ENCODE data around the gene RAB32.

Gene RAB32

GRCh38 chr6:146583966-146584365 lies 40.3 kb downstream of the RAB32 start:
- no peak for DNase-seq

GRCh38 chr6:146587459-146587858 lies 43.8 kb downstream of the RAB32 start:
- no peak for DNase-seq

GRCh38 chr6:146590492-146590891 lies 46.9 kb downstream of the RAB32 start:
- no peak for DNase-seq

- DNase-seq: no peak
Measured at GRCh38 chr6:146592451-146592850, 48.8 kb downstream of the RAB32 start.

GRCh38 chr6:146593986-146594385 lies 50.4 kb downstream of the RAB32 start:
- no peak for DNase-seq

GRCh38 chr6:146594495-146594894 lies 50.9 kb downstream of the RAB32 start:
- no peak for DNase-seq

- no peak for DNase-seq
Measured at GRCh38 chr6:146595972-146596731, 52.5 kb downstream of the RAB32 start.

- peak; percentile 82 for DNase-seq
Measured at GRCh38 chr6:146598772-146599405, 55.3 kb downstream of the RAB32 start, which contains the start of gene ADGB. Gene ADGB (plus strand): TSS chr6:146598972. CDS start chr6:146599041, 69 bp downstream.

GRCh38 chr6:146601352-146601751 lies 57.7 kb downstream of the RAB32 start:
- DNase-seq: no peak

GRCh38 chr6:146602526-146602925 lies 58.9 kb downstream of the RAB32 start:
- no peak for DNase-seq
